Neural progenitor cell (in vitro differentiated cells): ENCODE measurements around the gene SRRM4.

Experiments
- CTCF ChIP-seq: fragments of 200-600 bp; sonication (generic); IDR thresholded peaks from 2 replicates; pipeline ENCODE4 v1.5.1; 2017; ENCODE audit warnings: antibody characterized with exemption, mild to moderate bottlenecking
- EZH2 ChIP-seq: fragments of 200-600 bp; sonication (generic); IDR thresholded peaks from 2 replicates; pipeline ENCODE4 v1.6.1; 2017; ENCODE audit warnings: antibody characterized with exemption, mild to moderate bottlenecking, moderate library complexity

GRCh38 chr12:119167902-119168301, 186.6 kb downstream of the SRRM4 start:
- TF ChIP-seq CTCF: no peak
- TF ChIP-seq EZH2: no peak
